ENCODE measurements around the gene POLR3A.

POLR3A gene

GRCh38 chr10:77964811-77965210, 64.5 kb downstream of the POLR3A start:
- no peak for TF ChIP-seq CTCF (IDR thresholded peaks at IDR 0.05; ENCODE audit: low read length, missing control alignments)
- no peak for DNase-seq (ENCODE audit: low read depth)
- no peak overlapping the region for H3K4me3 ChIP-seq (replicated peaks; ENCODE audit: low read depth, low read length)

GRCh38 chr10:77963901-77964300, 65.4 kb downstream of the POLR3A start:
- no peak for DNase-seq (ENCODE audit: low read depth)
- no peak for TF ChIP-seq CTCF (IDR thresholded peaks at IDR 0.05; ENCODE audit: low read length, missing control alignments)
- H3K4me3 ChIP-seq (replicated peaks; ENCODE audit: low read depth, low read length): no peak overlapping the region

GRCh38 chr10:77962350-77963146, 66.8 kb downstream of the POLR3A start:
- TF ChIP-seq CTCF (IDR thresholded peaks at IDR 0.05; ENCODE audit: low read length, missing control alignments): no peak
- DNase-seq (ENCODE audit: low read depth): no peak
- H3K4me3 ChIP-seq (replicated peaks; ENCODE audit: low read depth, low read length): no peak overlapping the region

GRCh38 chr10:77961668-77962067, 67.6 kb downstream of the POLR3A start:
- no peak for DNase-seq (ENCODE audit: low read depth)
- TF ChIP-seq CTCF (IDR thresholded peaks at IDR 0.05; ENCODE audit: low read length, missing control alignments): no peak
- H3K4me3 ChIP-seq (replicated peaks; ENCODE audit: low read depth, low read length): no peak overlapping the region

- no peak for DNase-seq (ENCODE audit: low read depth)
- no peak overlapping the region for H3K4me3 ChIP-seq (replicated peaks; ENCODE audit: low read depth, low read length)
- no peak for TF ChIP-seq CTCF (IDR thresholded peaks at IDR 0.05; ENCODE audit: low read length, missing control alignments)
These were observed 68.4 kb downstream of the POLR3A start for GRCh38 chr10:77960829-77961329.

GRCh38 chr10:77959887-77960455, 69.3 kb downstream of the POLR3A start:
- TF ChIP-seq CTCF (IDR thresholded peaks at IDR 0.05; ENCODE audit: low read length, missing control alignments): no peak
- H3K4me3 ChIP-seq (replicated peaks; ENCODE audit: low read depth, low read length): no peak overlapping the region
- DNase-seq (ENCODE audit: low read depth): no peak

All from fibroblast of pulmonary artery (primary cell).